H1 (cell line): ENCODE measurements around the gene MTFP1. TPM values are rescaled to one million over a fixed set of nuclear protein-coding genes. Genes with fewer than 3 reads are reported as not detected.

Source experiments
- ASH2L ChIP-seq: fragments of 200-600, 300-600 bp; sonication (generic); IDR thresholded peaks from one replicate; pipeline ENCODE4 v1.7.1; 2017; ENCODE audit warnings: low read length
- BCL11A ChIP-seq, 2 experiments: IDR thresholded peaks; one replicate each; pipeline ENCODE4 v1.6.1; 2011; ENCODE audit warnings: low read depth in 2 of 2, low read length in 2 of 2, mild to moderate bottlenecking in 2 of 2
- CEBPB ChIP-seq: IDR thresholded peaks from 2 replicates; pipeline ENCODE4 v1.6.1; 2012; ENCODE audit warnings: low read depth, low read length
- CREB1 ChIP-seq: IDR thresholded peaks from 2 replicates; pipeline ENCODE4 v1.6.1; 2012; ENCODE audit warnings: inconsistent platforms
- SUZ12 ChIP-seq: fragments of 200-600 bp; sonication (generic); IDR thresholded peaks from 2 replicates; pipeline ENCODE4 v1.6.1; 2012; ENCODE audit warnings: mild to moderate bottlenecking, inconsistent platforms, low read length, moderate library complexity, mixed read lengths
- polyA plus RNA-seq, 7 experiments: library from polyadenylated mRNA; depleted of rRNA in 3 of 7; stranded (reverse) in 5 of 7; unstranded in 2 of 7; fragments of >200 nt in 5 of 7; fragments of 200-250 nt in 2 of 7; gene quantifications; 1 replicate in 5 of 7; 2 replicates in 1 of 7; 4 replicates in 1 of 7; pipeline versions ENCODE4 v1.2.1 to v1.2.3, GENCODE V29; 2011 to 2013; ENCODE audit warnings: missing spikeins in 2 of 7, mixed read lengths in 2 of 7
- total RNA-seq: library from RNA; stranded (reverse); fragmentation: NEBNext Ultra II Directional; extraction: Animal tissue kit (Norgen Biotek cat#: 25700); gene quantifications from 2 replicates; pipeline ENCODE4 v1.2.1, GENCODE V29; 2021
- TF ChIP-seq, protein P1 (sequence below): IDR thresholded peaks from 2 replicates; pipeline ENCODE4 v1.6.1; 2012; ENCODE audit warnings: inconsistent platforms

MTFP1 gene
- total and polyA plus RNA-seq, 2 of the 8 experiments (the other 6 are each of a cell fraction or from before 2014, with no cell fraction given): 59.8 to 98.8 TPM

DNA sequence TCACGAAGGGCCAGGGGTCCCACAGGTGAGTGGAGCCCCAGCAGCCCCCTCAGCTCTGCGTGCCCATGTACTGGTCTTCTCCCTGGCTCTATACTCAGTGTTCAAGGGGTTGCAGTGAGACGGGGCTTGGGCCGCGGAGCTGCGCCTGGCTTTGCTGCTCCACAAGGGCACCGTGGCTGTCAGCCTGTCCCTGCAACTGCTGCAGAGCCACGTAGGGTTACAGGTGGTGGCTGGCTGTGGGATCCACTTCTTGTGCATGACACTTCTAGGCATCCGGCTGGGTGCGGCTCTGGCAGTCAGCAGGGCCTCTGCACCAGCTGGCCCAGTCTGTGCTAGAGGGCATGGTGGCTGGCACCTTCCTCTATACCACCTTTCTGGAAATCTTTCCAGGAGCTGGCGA, 14.3 kb downstream of the MTFP1 start (continued):
- TF ChIP-seq SUZ12 (no peak), BCL11A (IDR thresholded peaks at IDR 0.05; ENCODE audit: low read depth in 2 of 2, low read length in 2 of 2) (no peak), CREB1 (no peak), CEBPB (no peak), ASH2L (no peak)
- TF ChIP-seq, protein P1, sequence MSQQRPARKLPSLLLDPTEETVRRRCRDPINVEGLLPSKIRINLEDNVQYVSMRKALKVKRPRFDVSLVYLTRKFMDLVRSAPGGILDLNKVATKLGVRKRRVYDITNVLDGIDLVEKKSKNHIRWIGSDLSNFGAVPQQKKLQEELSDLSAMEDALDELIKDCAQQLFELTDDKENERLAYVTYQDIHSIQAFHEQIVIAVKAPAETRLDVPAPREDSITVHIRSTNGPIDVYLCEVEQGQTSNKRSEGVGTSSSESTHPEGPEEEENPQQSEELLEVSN: no peak
